GM21515 (cell line): ENCODE measurements around the gene BAIAP2.
"Not testable (repeated sequence)": the region's sequence is repeated elsewhere in the genome, so short reads cannot be mapped to it uniquely, and the experiment has no call there.

Source experiments
- ATAC-seq: cut with Tn5 transposase; IDR thresholded peaks from one replicate; pipeline ENCODE4 v1.9.1; 2021; ENCODE audit not compliant: unreplicated experiment

The BAIAP2 gene

DNA sequence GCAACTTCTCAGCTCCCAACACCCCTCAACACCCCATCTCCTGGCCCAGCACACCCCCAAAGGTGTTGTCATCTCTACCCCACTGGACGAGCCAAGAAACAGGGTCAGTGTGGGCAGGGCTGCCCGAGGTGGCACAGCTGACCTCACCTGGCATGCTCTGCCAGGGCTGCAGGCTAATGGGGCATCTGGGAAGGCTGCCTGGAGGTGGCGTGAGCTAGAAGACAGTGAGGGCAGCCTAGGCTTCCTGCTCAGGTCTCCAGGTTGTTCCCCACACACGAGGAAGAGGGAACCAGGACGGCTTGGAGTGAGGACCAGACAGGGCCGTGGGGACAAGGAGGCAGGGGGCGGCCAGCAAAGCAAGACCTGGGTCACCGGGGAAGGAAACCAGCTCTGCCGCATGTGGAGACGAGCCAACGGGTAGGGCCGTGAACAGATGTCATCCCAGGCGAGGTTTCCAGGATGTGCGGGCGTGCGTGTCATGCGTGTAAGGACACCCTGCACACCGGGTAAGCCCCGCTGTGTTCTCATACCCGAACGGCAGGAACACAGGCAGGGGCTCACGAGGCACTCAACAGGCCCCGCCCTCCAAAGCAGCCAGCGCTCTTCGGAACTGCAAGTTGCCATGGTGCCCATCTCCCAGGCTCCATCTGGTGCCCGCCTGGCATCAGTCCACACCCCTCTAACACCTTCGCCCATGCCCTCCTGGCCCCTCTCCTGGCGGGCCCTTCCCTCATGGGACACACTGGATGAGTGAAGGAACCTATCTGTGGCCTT, 100.7 kb downstream of the BAIAP2 start:
- ATAC-seq, result no peak

GRCh38 chr17:81136366-81136765, 101.4 kb downstream of the BAIAP2 start:
- no peak for ATAC-seq

DNA sequence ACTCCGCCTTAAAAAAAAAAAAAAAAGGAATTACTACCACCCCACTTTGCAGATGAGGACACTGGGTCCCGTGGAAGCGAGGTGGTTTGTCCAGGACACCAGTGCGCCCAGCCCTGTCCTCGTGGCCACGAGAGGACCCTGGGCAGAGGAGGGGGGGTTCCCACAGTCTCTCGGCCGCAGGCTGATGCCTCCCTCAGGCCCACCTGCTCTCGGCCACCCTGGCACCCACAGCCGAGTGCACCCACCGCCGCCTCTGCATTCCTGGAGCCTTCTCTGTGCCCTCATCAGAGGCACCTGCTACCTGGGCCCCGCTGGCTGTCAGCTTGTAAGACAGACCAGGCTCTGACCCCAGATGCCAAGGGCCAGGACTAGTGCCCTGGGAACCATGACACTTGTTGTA, 102.3 kb downstream of the BAIAP2 start:
- ATAC-seq, result no peak

DNA sequence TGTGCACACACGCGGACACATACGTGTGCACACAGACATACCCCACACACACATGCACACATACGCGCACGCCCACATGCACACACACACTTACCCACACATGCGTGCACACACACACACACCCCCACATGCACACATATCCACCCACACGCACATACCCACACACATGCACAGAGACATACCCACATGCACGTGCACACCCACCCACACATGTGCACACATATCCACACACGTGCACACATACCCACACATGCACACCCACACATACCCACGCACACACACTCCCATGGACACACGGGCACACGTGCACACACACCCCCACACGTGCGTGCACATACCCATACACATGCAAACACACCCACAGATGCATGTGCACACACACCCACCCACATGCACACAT, 103.1 kb downstream of the BAIAP2 start:
- no peak for ATAC-seq

DNA sequence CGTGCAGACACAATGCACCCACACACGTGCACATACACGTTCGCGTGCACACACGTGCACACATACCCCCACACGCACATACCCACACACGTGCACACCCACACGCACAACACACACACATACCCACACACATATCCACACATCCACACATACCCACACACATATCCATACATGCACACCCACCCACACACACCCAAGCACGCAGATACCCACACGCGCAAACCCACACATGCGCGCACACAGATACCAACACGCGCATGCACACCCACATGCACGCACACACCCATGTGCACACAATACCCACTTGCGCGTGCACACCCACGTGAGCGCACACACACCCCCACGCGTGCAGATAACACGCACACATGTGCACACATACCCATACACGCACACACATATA, 103.5 kb downstream of the BAIAP2 start:
- no peak for ATAC-seq

DNA sequence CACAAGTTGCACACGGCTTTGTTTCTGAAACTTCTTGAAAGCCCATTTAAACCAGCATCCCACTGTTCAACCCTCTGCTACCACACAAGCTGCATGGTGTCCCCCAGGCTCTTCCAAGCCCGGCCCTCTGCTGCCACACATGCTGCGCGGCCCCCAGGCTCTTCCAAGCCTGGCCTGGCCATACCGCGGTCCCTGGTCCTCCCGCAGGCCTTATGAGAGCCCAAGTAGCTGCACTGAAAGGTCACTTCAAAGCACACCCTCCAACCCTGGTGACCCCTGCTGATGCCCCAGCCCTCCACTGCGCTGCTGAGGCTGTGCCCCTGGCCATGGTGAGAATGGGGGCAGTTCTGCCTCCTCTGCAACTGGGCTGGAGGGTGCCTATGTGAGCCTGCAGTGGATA, 104.5 kb downstream of the BAIAP2 start:
- ATAC-seq, result no peak

GRCh38 chr17:81140018-81140417, 105.1 kb downstream of the BAIAP2 start:
- ATAC-seq, result no peak

DNA sequence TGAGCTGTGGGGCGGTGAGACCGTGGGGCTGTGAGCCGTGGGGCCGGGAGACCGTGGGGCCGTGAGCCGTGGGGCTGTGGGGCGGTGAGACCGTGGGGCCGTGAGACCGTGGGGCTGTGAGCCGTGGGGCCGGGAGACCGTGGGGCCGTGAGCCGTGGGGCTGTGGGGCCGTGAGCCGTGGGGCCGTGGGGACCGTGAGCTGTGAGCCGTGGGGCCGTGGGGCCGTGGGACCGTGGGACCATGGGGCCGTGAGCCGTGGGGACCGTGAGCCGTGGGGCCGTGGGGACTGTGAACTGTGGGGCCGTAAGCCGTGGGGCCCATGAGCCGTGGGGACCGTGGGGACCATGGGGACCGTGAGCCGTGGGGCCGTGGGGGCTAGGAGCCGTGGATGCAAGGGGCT, 105.7 kb downstream of the BAIAP2 start:
- no peak for ATAC-seq

DNA sequence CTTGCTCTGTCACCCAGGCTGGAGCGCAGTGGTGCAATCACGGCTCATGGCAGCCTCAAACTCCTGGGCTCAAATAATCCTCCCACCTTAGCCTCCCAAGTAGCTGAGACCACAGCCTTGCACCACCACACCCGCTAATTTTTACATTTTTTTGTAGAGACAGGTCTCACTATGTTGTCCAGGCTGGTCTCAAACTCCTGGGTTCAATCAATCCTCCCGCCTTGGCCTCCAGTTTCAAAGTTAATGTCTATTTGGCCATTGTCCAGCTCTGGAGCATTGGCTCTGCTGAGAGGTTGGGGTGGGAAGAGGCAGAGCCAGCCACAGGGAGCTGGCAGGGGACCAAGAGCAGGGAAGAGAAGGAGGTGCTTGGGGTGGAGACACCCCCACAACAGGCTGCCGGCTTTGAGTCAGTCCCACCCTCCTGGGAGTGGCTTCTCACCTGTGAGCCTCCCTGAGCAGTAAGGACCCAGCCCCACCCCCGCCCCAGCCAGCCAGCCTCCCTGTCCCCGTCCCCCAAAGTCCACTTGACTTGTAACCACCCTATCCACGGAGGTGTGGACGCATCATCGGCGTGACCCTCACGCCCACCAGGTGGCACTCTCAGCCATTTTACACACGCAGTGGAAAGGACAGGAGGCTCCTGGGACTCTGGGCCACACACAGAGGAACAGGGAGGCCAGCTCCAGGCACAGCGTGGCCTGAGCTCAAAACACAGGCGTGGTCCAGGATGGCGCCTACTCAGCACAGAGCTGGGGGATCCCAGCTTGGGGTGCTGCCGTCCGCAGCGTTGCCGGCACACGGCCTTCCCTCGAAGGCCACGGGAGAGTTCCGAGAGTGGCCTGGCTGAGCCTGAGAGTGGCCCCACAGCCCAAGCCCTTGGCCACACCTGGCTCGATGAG, 107.6 kb downstream of the BAIAP2 start:
- no peak for ATAC-seq

DNA sequence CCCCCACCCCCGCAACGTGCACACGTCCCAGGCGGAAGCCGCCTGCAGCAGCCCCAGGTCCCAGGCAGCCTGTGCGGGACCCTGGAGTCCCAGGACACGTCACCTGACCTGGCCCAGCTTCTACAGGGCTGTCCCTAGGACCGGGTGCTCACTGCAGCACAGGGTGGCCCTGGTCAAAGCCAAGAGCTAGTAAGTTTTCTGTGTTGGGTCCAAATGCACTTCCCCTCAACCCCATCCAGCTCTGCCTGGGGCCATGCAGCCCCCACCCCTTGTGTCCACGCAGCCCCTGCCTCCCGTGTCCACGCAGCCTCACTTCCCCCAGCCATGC, 108.2 kb downstream of the BAIAP2 start:
- ATAC-seq, result no peak

DNA sequence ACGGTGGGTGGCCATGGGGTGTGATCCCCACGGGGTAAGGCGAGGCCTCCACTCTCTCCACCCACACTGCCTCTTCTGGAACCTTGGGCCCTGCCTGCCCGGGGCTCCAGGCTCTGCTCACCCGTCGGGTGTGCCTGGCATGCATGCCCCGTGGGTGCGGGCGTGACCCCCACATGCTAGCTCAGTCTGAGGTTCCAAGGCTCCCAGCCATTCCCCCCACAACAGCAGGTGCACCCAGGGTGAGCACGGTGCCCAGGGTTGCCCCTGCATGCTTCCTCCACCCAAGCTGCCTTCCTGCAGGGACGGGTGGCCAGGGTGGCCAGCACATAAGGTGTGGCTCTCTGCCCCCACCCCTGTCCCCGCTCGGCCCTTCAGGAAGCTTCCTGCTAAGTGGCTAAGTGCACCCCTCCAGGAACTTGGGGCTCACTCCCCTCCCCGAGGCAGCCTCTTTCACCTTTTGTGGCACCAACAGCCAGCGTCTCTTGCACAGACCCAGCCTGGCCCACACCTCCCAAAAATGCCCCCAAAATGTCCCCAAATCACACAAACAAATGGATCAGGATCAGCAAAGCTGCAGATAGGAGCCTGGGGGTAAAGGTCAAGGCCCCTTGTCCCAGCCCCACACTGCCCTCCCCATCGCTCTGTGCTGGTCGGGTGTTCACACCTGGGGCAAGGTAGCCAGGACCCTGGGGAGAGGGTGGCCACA, 108.9 kb downstream of the BAIAP2 start:
- ATAC-seq, result no peak

GRCh38 chr17:81144423-81144781, 109.5 kb downstream of the BAIAP2 start:
- no peak for ATAC-seq

DNA sequence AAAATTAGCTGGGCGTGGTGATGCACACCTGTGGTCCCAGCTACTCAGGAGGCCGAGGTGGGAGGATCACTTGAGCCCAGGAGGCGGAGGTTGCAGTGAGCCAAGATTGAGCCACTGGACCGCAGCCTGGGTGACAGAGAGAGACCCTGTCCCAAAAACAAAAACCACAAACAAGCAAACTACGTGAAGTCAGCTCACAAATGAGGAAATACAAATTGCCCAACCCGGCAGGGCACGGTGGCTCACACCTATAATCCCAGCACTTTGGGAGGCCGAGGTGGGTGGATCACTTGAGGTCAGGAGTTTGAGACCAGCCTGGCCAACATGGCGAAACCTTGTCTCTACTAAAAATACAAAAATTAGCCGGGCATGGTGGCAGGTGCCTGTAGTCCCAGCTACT, 111.3 kb downstream of the BAIAP2 start:
- ATAC-seq, result not testable (repeated sequence)

GRCh38 chr17:81147701-81148100, 112.8 kb downstream of the BAIAP2 start:
- ATAC-seq, result no peak

DNA sequence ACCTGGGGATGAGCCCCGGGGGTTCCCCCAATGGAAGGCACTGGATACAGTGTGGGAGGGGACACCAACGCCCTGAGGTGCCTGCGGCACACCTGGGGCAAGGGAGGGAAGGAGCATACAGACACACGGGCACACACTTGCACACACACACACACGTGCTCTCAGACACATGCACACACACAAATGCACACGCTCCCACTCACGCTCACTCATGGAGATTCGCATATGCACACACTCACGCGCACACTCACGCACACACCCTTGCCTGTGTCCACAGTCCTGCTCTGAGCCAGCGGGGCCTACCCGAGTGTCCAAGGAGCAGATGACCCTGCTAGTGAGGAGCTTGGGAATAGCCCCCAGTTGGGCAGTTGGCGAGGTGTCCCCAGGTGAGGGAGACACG, 113.6 kb downstream of the BAIAP2 start:
- no peak for ATAC-seq

GRCh38 chr17:81148986-81149533, 114.1 kb downstream of the BAIAP2 start:
- no peak for ATAC-seq

GRCh38 chr17:81150377-81151077, 115.6 kb downstream of the BAIAP2 start:
- no peak for ATAC-seq

DNA sequence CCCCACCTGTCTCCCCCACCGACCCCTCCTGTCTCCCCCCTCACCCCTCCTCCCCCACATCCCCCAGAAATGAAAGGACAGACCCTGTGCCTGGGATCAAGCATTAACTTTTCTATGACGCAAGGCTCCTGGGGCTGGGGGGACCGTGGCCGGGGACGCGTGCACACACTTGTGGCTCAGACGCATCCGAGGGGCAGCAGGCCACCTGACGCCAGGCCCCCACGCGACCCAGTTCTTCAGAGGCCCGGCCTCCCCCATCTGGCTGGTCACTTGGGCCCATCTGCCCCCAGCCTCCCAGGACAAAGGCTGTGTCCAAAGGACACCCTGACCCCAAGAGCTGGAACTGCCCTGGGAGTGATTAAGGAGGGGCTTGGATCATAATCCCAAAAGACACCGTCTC, 116.3 kb downstream of the BAIAP2 start:
- no peak for ATAC-seq

DNA sequence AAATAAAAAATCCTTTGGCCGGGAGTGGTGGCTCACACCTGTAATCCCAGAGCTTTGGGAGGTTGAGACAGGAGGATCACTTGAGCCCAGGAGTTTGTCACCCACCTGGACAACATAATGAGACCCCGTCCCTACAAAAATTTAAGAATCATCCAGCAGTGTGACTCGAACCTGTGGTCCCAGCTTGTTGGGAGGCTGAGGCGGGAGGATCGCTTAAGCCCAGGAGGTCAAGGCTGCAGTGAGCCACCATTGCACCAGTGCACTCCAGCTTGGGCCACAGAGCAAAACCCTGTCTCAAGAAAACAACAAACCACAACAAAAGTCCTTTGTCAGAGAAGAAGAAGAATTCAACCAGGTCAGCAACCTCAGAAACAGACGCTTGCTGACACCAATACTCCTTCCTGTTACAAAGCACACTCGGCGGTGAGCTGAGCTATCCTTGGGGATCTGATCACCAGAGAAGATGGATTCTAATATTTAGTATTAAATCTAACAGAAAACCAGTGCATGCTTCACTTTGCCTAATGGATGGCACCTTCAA, 117.4 kb downstream of the BAIAP2 start:
- no peak for ATAC-seq

DNA sequence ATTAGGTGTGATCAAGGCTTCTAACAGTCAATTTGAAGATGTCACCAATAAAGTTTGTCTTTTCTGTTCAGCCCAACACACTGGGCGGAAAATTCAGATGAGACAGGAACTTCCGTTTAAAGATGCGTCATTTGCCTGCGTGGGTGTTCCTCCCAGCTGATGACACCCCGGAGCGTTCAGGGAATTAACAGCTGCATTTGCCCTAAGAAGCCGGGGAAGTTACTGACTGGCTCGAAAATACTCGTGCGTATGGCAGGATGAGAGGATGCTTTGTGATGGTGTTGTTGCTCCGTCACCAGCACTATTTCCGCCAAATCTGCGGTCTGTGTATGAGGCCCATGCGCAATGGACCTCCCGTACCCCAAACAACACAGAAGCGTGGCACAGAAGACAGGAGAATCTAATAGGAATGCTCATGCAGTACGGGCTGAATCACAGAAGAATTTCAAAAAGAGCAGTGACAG, 118.4 kb downstream of the BAIAP2 start:
- no peak for ATAC-seq

DNA sequence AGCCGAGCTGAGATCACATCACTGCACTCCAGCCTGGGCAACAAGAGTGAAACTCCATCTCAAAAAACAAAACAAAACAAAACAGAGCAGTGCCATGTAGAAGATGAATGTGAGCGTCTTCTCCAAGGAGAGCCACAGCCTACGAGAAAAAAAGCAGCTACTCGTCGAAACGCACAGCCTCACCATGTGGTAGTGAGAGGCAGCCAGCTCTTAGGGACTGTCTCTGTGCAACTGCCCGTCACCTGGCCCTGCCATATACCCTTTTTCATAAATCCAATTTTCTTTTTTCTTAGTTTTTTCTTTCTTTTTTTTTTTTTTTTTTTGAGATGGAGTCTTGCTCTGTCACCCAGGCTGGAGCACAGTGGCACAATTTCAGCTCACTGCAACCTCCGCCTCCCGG, 119.1 kb downstream of the BAIAP2 start:
- not testable (repeated sequence) for ATAC-seq
